ENCODE results near the gene SUGP1.

The SUGP1 gene

GRCh38 chr19:19296953-19297689 is 23.2 kb downstream of the SUGP1 start:
- no peak for DNase-seq

GRCh38 chr19:19294914-19295313 is 25.4 kb downstream of the SUGP1 start:
- no peak for DNase-seq

- DNase-seq, result no peak
These were observed 27.7 kb downstream of the SUGP1 start for GRCh38 chr19:19292607-19293006.

GRCh38 chr19:19285686-19286085 is 34.6 kb downstream of the SUGP1 start:
- no peak for DNase-seq

- no peak for DNase-seq
These were observed 39.7 kb downstream of the SUGP1 start for GRCh38 chr19:19280561-19280960.

GRCh38 chr19:19279853-19280252 is 40.5 kb downstream of the SUGP1 start:
- DNase-seq, result no peak

- no peak for DNase-seq
These were observed 41.2 kb downstream of the SUGP1 start for GRCh38 chr19:19279062-19279612.

- DNase-seq, result no peak
These were observed 42.0 kb downstream of the SUGP1 start for GRCh38 chr19:19278315-19278714.

- no peak for DNase-seq
These were observed 43.5 kb downstream of the SUGP1 start for GRCh38 chr19:19276851-19277250.

- no peak for DNase-seq
These were observed 43.9 kb downstream of the SUGP1 start for GRCh38 chr19:19276386-19276785.

GRCh38 chr19:19274716-19275565 is 45.4 kb downstream of the SUGP1 start:
- DNase-seq, result no peak

GRCh38 chr19:19274146-19274545 is 46.2 kb downstream of the SUGP1 start:
- no peak for DNase-seq

GRCh38 chr19:19271828-19272599 is 48.3 kb downstream of the SUGP1 start:
- DNase-seq, result no peak

GRCh38 chr19:19270749-19271571 is 49.3 kb downstream of the SUGP1 start:
- no peak for DNase-seq

- DNase-seq, result no peak
These were observed 50.2 kb downstream of the SUGP1 start for GRCh38 chr19:19269952-19270694.

- DNase-seq, result no peak
These were observed 51.6 kb downstream of the SUGP1 start for GRCh38 chr19:19268453-19269385.

- DNase-seq, result no peak
These were observed 53.0 kb downstream of the SUGP1 start for GRCh38 chr19:19267305-19267704.

- DNase-seq, result no peak
These were observed 56.3 kb downstream of the SUGP1 start for GRCh38 chr19:19263886-19264487.

- no peak for DNase-seq
These were observed 57.9 kb downstream of the SUGP1 start for GRCh38 chr19:19262190-19263057.

All from activated CD4-positive, alpha-beta T cell treated with anti-CD3 and anti-CD28 coated beads for 48 hours (primary cell).